ENCODE measurements around the gene PLCB4. TPM values are rescaled to one million over a fixed set of nuclear protein-coding genes. Genes with fewer than 3 reads are reported as not detected.

PLCB4 gene
- polyA plus RNA-seq, 3 donors = not detected

DNA sequence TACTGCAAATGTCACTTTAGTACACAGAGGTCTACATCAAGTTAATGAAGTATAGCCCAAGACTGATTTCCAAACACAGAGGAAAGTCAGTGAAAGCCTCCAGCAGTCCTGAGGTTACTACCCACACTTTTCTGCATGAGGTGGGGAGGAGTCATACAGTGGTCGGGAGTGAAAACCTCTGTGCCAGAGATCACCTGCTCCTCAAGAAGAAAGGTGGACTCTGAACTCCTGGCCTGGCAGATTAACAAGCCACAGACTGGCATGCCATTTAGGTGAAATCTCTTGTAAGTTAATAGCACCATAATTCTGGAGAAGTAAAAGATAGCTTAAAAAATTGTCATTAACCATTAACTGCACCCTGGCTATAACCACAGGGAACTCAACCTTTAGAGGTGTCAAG lies 320.5 kb downstream of the PLCB4 start:
- WGBS (ENCODE audit: insufficient coverage) = no CpG with 5 or more reads among the region's 1 CpG
- no peak for DNase-seq
- H3K36me3 Mint-ChIP-seq = no peaks in the 10 kb centered on the region
- peaks cover 0 to 6% (median 5%) of the 10 kb centered on the region in 7 donors for H3K9me3 Mint-ChIP-seq
- no peak overlapping the region for H3K27ac ChIP-seq (ENCODE audit: low read depth in 1 of 2, low read length in 2 of 2)
- peaks cover 10% of the 10 kb centered on the region for H3K4me1 Mint-ChIP-seq
- H2AFZ ChIP-seq (ENCODE audit: insufficient read depth, low read depth, low read length, poor library complexity, severe bottlenecking) = no peak overlapping the region
- H3K9me3 ChIP-seq (replicated peaks in 1 of 2; ENCODE audit: control insufficient read depth in 1 of 2, insufficient read depth in 1 of 2, low read length in 2 of 2) = peaks cover 4 to 12% of the 10 kb centered on the region in 2 donors
- no peak overlapping the region for H3K9ac ChIP-seq (ENCODE audit: insufficient read depth, low read length, poor library complexity, severe bottlenecking)
- H3K4me3 Mint-ChIP-seq = no peak overlapping the region
- intact Hi-C loops (cut with micrococcal nuclease) = no loop called here
- peaks cover 2 to 4% (median 4%) of the 10 kb centered on the region in 3 donors for H3K27me3 Mint-ChIP-seq (ENCODE audit: low read depth in 3 of 3)
- no peaks in the 10 kb centered on the region for H3K27me3 ChIP-seq (ENCODE audit: control insufficient read depth in 2 of 2, insufficient read depth in 2 of 2, low read length in 2 of 2)
- no peak overlapping the region for H3K4me2 ChIP-seq (replicated peaks; ENCODE audit: extremely low read depth, low read length, poor library complexity, severe bottlenecking)
- H3K36me3 ChIP-seq (replicated peaks in 1 of 2; ENCODE audit: control insufficient read depth in 1 of 2, insufficient read depth in 2 of 2, low read length in 2 of 2) = no peaks in the 10 kb centered on the region
- no peaks in the 10 kb centered on the region for H3K79me2 ChIP-seq (ENCODE audit: insufficient read depth, low read length)
- peaks cover 5 to 8% of the 10 kb centered on the region in 2 donors for H3K4me1 ChIP-seq (ENCODE audit: control insufficient read depth in 1 of 2, insufficient read depth in 2 of 2, low read length in 2 of 2)
- no peak overlapping the region for H3K4me3 ChIP-seq (replicated peaks in 1 of 3; ENCODE audit: low read depth in 2 of 3, low read length in 3 of 3)
- no peak overlapping the region for H3K27ac Mint-ChIP-seq
- TF ChIP-seq, protein P1, sequence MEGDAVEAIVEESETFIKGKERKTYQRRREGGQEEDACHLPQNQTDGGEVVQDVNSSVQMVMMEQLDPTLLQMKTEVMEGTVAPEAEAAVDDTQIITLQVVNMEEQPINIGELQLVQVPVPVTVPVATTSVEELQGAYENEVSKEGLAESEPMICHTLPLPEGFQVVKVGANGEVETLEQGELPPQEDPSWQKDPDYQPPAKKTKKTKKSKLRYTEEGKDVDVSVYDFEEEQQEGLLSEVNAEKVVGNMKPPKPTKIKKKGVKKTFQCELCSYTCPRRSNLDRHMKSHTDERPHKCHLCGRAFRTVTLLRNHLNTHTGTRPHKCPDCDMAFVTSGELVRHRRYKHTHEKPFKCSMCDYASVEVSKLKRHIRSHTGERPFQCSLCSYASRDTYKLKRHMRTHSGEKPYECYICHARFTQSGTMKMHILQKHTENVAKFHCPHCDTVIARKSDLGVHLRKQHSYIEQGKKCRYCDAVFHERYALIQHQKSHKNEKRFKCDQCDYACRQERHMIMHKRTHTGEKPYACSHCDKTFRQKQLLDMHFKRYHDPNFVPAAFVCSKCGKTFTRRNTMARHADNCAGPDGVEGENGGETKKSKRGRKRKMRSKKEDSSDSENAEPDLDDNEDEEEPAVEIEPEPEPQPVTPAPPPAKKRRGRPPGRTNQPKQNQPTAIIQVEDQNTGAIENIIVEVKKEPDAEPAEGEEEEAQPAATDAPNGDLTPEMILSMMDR (IDR thresholded peaks at IDR 0.05) = no peak
- no peaks in the 10 kb centered on the region for H4K20me1 ChIP-seq (ENCODE audit: insufficient read depth, low read length)

DNA sequence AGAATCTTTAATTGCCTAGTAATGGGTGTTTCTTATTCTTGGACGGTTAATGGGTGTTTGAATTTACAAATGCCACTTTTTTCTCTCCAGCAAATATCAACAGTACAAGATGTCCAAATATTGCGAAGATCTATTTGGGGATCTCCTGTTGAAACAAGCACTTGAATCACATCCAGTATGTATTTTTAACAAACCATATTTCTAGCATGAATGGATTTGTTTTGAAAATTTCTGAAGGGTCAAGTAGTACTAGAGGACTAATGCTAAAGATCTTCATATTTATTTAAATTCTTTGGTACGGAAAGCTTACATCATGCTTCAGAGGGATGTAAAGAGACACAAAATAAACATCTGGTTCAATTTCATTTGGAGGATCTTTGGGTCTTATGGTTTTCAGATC lies 321.6 kb downstream of the PLCB4 start:
- Mint-ChIP-seq H3K27ac (no peak overlapping the region), H3K4me1 (peaks cover 10% of the 10 kb centered on the region), H3K4me3 (no peak overlapping the region), H3K36me3 (no peaks in the 10 kb centered on the region), H3K27me3 (ENCODE audit: low read depth in 3 of 3) (peaks cover 2 to 4% (median 4%) of the 10 kb centered on the region in 3 donors), H3K9me3 (peaks cover 0 to 5% (median 3%) of the 10 kb centered on the region in 7 donors)
- Histone ChIP-seq H3K4me1 (ENCODE audit: control insufficient read depth in 1 of 2, insufficient read depth in 2 of 2, low read length in 2 of 2) (peaks cover 5 to 8% of the 10 kb centered on the region in 2 donors), H3K9me3 (replicated peaks in 1 of 2; ENCODE audit: control insufficient read depth in 1 of 2, insufficient read depth in 1 of 2, low read length in 2 of 2) (peaks cover 4 to 7% of the 10 kb centered on the region in 2 donors), H3K27ac (ENCODE audit: low read depth in 1 of 2, low read length in 2 of 2) (no peak overlapping the region), H3K4me3 (replicated peaks in 1 of 3; ENCODE audit: low read depth in 2 of 3, low read length in 3 of 3) (no peak overlapping the region), H3K27me3 (ENCODE audit: control insufficient read depth in 2 of 2, insufficient read depth in 2 of 2, low read length in 2 of 2) (no peaks in the 10 kb centered on the region), H3K4me2 (replicated peaks; ENCODE audit: extremely low read depth, low read length, poor library complexity, severe bottlenecking) (no peak overlapping the region), H3K79me2 (ENCODE audit: insufficient read depth, low read length) (no peaks in the 10 kb centered on the region), H2AFZ (ENCODE audit: insufficient read depth, low read depth, low read length, poor library complexity, severe bottlenecking) (no peak overlapping the region), H3K9ac (ENCODE audit: insufficient read depth, low read length, poor library complexity, severe bottlenecking) (no peak overlapping the region), H3K36me3 (replicated peaks in 1 of 2; ENCODE audit: control insufficient read depth in 1 of 2, insufficient read depth in 2 of 2, low read length in 2 of 2) (no peaks in the 10 kb centered on the region), H4K20me1 (ENCODE audit: insufficient read depth, low read length) (no peaks in the 10 kb centered on the region)
- intact Hi-C loops (cut with micrococcal nuclease) = no loop called here
- DNase-seq = no peak
- TF ChIP-seq, protein P1 (IDR thresholded peaks at IDR 0.05) = no peak
- WGBS (ENCODE audit: insufficient coverage) = no CpG with 5 or more reads among the region's 3 CpGs

Measured in CD14-positive monocyte (primary cell).